NCI-H2029 (cell line): ENCODE results near the gene HDGFL2.

Experiments
- DNase-seq: peaks from one replicate; lab custom pipeline; 2025; lab: John Stamatoyannopoulos, UW

The HDGFL2 gene

DNA sequence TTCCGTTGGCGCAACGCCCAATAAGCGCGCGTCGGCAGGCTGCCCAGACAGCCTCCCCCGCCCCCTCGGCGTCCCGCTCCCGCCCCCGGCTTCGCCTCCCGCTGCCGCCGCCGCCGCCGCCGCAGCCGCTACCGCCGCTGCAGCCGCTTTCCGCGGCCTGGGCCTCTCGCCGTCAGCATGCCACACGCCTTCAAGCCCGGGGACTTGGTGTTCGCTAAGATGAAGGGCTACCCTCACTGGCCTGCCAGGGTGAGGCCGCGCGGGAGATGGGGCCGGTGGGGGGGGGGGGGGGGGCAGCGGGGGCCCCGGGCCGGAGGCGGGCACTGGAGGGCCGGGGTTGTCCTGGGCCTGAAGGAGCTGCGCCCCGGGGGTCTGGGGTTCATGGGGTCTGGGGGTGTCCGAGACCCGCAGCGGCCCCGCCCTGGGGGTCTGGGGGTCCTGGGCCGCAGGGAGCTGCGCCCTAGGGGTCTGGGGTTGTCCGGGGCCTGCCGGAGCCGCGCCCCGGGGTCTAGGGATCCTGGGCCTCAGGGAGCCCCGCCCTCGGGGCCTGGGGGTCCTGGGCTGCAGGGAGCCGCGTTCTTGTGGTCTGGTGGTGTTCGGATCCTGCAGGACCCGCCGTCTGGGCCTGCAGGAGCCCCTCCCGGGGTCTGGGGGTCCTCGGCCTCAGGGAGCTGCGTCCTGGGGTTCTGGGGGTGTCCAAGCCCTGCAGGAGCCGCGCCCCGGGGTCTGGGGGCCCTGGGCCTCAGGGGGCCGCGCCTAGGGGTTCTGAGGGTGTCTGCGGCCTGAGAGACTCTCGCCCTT lies at the start of gene HDGFL2:
Gene HDGFL2 (plus strand): TSS at position 124 of the 801 bp plus-strand sequence. CDS start 54 bp downstream, at position 178.
- DNase-seq = no peak

GRCh38 chr19:4423416-4424126 lies 48.5 kb upstream of the HDGFL2 start:
- no peak for DNase-seq

DNA sequence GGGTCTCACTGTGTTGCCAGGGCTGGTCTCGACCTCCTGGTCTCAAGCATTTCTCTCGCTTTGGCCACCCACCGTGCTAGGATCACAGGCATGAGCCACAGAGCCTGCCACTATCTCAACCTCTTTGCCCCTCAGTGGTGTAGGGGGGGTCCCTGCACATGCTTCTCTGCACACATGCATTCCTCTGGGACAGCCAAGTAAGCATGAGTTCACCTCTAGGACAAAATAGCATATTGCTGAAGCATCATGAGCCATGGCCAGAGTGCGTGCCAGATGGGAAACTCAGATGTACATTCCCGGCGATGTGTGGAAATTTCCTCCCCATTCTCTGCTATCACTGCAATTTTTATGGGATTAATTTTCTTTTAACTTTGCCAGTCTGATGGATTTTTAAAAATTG lies 46.6 kb upstream of the HDGFL2 start:
- DNase-seq = no peak

GRCh38 chr19:4428326-4428975 lies 43.6 kb upstream of the HDGFL2 start:
- DNase-seq = no peak

- no peak for DNase-seq
Measured at GRCh38 chr19:4429256-4429655, 42.8 kb upstream of the HDGFL2 start.

DNA sequence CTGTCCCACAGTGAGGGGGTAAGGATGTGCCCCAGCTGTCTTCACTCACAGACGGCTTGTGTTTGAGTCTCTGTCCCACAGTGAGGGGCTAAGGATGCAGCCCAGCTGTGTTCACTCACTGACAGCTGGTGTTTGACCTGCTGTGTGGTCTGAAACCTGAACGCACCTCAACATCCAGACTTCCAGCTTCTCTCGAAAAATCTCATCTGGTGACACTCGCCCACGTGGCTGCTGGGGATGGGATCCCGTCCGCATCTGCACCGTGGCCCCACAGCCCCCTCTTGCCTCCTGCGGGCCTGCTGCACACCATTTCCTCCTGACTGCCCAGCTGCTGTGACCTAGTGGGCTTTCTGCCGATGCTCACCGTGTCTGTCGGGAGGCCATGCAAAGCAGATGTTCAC lies 42.3 kb upstream of the HDGFL2 start:
- no peak for DNase-seq

GRCh38 chr19:4430760-4431159 lies 41.3 kb upstream of the HDGFL2 start:
- DNase-seq = no peak

DNA sequence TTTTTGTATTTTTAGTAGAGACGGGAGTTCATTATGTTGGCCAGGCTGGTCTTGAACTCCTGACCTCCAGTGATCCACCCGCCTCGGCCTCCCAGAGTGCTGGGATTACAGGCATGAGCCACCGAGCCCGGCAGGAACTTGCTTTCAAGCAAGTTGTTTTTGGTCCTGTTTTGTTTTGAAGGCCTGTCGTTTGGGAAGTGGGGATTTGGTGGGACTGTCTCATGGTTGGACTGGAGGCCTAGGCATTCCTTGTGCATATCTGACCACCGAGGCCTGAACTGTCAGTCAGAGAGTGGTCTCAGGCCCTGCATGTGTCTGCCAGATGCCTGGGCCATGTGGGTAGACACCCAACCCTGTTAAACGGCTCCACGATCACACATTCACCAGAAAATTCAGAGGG lies 40.8 kb upstream of the HDGFL2 start:
- DNase-seq = no peak

DNA sequence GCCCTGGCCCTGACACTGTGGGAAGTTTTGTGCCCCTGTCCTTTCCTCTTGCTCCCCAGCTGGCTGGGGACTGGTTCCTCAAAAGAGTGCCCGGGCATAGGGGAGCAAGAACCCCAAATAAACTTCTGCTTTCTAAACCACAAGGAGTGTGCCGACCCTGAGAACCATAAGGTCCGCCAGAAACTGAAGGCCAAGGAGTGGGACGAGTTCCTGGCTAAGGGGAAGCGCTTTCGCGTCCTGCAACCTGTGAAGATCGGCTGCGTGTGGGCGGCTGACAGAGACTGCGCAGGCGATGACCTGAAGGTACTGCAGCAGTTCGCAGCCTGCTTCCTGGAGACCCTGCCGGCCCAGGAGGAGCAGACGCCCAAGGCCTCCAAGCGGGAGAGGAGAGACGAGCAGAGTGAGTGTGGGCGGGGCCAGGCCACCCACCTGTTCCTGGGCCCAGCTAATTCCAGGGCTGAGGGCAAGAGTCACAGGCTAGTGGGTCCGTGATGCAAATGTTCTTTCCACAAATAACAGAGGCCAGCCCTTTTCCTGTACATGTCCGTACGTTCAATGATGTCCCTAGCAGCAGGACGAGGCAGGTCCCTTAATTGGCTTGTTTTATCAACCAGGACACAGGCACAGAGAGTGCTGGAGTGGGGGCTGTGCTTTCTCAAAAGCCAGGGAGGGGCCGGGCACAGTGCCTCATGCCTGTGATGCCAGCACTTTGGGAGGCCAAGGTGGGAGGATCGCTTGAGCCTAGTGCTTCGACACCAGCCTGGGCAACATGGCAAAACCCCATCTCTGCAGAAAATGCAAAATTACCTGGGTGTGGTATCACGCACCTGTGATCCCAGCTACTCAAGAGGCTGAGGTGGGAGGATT lies 40.1 kb upstream of the HDGFL2 start:
- DNase-seq = no peak

DNA sequence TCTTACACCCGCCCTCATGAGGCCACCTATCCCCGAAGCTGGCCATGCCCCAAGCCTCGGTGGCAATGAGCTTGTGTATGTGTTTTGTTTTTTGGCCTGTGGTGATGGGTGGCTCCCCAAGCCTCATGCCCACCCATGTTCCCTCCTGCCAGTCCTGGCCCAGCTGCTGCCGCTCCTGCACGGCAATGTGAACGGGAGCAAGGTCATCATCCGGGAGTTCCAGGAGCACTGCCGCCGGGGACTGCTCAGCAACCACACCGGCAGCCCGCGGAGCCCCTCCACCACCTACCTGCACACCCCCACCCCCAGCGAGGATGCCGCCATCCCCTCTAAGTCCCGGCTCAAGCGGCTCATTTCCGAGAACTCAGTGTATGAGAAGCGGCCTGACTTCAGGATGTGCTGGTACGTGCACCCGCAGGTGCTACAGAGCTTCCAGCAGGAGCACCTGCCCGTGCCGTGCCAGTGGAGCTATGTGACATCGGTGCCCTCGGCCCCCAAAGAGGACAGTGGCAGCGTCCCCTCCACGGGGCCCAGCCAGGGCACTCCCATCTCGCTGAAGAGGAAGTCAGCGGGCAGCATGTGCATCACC lies 39.1 kb upstream of the HDGFL2 start:
- DNase-seq = no peak

DNA sequence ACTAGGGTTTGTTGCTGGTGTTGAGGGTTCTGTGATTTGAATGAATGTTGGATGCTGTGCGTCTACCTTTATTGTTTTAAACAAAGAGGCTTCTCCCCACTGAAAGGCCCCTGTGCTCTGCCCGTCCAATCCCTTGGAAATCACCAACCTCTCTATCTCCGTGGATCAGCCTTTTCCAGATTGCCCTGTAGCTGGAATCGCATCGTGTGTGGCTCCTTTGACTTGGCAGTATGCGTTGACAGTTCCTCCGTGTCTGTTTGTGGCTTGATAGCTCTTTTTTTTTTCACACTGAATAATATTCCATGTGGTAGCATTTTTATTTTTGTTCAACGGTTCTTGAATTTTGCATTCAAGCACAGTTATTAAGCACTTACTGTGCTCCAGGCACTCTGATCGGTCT lies 37.7 kb upstream of the HDGFL2 start:
- no peak for DNase-seq

- no peak for DNase-seq
Measured at GRCh38 chr19:4436231-4436630, 35.9 kb upstream of the HDGFL2 start.

GRCh38 chr19:4437103-4437502 lies 35.0 kb upstream of the HDGFL2 start:
- DNase-seq = no peak

DNA sequence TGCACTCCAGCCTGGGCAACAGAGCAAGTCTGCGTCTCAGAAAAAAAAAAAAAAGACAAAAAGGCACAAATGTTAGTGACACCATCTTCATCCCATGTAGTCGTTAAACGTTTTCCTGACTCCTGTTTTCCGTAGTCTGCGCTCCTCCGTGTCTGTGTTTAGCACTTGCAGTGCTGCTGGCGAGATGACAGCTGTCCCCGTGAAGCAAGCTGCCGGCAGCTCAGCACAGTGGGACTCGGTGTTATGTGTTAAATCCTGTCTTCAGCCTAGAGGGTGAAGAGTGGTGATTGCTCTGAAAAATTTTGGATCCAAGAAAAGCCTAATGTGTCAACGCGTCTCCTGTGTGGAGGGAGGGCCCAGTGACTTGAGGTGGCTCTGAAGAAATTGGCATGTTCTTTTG lies 32.9 kb upstream of the HDGFL2 start:
- no peak for DNase-seq

- no peak for DNase-seq
Measured at GRCh38 chr19:4441994-4442818, 29.9 kb upstream of the HDGFL2 start.

DNA sequence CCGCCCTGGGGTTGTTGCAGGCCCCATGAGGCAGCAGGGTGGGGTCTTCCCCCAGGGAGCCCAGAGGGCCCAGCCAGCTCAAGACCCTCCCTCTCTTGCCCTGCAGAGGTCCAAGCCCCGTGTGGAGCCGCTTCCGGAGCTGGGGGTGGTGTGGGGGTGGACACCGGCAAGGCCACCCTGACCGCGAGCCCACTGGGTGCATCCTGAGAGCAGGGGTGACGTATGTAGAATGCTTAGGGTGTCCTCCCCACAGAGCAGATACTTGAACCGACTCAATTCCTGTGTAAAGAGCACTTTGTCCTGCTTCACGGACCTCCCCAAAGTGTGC lies 29.3 kb upstream of the HDGFL2 start:
- DNase-seq = no peak

DNA sequence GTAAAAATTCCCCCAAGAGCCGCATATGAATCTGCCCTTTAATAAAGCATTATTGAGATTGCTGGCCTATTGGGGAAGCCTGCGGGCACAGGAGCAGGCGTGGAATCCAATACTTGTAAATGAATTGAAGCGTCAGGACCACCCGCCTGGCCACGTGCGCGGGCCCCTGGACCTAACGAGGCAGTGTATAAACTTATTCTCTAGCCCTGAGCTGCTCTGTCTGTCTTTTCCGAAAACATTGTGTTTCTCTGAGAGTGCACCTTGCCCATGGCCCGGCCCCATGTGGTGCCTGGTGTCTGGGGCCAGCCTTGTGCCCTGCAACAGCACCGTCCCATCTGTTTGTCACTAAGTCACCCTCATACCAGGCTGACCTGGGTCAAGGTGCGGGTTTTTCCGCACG lies 28.9 kb upstream of the HDGFL2 start:
- DNase-seq = no peak

DNA sequence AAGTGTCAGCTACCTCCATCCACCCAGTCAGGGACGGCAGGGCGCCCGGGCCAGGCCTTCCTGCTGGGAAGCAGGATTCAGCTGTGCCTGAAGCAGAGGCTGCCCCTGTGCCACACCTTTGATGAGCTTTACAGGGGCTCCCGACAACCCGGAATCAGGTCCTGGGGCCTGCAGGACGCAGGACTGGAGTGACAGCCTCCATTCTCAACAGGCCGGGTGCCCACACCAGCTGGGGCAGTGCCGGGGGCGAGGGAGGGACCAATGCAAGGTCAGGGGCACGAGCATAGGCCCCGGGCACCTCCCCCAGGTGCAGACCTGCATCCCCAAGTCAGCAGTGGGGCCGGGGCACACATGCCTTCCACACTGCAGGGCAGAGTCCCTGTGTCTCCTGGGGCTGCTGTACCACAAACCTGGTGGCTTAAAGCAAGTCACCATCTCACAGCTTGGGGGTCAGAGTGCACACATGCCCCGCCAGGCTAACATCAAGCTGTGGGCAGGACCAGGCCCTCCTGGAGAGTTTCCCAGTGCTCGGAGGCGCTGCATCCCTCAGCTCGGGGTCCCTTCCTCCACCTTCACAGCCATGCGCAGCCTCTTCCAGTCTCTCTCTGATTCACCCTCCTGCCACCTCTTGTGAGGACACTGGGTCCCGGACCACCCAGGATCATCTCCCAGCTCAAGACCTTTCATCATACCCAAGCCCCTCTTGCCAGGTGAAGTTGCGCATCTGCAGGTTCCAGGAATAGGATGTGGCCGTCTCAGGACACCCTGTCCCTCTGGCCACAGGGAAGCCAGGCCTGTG lies 27.9 kb upstream of the HDGFL2 start:
- no peak for DNase-seq

DNA sequence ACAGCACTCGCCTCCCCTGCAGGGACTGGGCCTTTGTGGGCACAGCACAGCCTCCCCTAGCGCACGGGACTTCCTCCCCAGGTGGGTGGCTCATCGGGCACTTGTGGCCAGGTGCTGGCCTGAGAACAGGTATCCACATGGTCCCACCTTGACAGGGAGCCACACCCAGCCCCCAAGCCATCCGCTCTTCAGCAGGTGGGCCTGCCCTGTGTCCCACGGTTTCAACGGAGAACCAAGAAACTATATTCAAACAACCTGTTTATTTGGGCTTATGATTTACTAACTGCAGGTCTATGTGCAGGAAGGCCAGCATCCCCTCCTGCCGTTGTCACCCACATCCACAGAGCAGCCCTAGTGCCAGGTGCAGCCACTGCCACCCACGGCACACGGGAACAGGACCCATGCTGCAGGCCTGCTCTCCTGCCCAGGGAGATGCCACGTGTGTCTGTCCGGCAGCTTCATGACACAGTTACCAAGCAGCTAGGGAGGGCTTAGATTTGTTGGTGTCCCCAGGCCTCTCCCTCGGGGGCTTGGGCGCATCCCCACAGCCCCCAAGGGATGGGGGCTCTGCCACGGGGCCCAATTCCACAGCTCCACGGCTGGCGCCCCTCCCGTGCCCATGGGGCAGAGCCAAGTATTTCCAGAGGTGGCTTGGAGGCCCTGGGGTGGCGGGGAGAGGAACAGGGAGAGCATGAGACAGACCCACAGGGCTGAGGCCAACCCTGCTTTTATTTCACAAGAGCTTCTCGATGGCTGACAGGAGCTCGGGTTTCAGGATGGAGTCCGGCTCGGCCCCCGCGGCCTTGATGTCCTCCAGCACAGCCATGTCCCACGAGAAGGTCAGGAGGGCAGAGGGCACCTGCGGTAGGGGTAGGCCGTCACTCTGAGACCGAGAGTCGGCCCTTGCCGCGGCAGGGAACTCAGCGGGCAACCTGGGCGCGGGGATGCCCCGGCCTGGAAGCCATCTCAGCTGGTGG lies 27.0 kb upstream of the HDGFL2 start:
- no peak for DNase-seq
